Measurements from ENCODE around the gene GORASP2. TPM values are rescaled to one million over a fixed set of nuclear protein-coding genes. Genes with fewer than 3 reads are reported as not detected.

Gene GORASP2
- total RNA-seq (10 to 100 TPM; 80.5 to 89.4 TPM), total RNA-seq (39.5 to 59.2 reads per million in 2 donors)

DNA sequence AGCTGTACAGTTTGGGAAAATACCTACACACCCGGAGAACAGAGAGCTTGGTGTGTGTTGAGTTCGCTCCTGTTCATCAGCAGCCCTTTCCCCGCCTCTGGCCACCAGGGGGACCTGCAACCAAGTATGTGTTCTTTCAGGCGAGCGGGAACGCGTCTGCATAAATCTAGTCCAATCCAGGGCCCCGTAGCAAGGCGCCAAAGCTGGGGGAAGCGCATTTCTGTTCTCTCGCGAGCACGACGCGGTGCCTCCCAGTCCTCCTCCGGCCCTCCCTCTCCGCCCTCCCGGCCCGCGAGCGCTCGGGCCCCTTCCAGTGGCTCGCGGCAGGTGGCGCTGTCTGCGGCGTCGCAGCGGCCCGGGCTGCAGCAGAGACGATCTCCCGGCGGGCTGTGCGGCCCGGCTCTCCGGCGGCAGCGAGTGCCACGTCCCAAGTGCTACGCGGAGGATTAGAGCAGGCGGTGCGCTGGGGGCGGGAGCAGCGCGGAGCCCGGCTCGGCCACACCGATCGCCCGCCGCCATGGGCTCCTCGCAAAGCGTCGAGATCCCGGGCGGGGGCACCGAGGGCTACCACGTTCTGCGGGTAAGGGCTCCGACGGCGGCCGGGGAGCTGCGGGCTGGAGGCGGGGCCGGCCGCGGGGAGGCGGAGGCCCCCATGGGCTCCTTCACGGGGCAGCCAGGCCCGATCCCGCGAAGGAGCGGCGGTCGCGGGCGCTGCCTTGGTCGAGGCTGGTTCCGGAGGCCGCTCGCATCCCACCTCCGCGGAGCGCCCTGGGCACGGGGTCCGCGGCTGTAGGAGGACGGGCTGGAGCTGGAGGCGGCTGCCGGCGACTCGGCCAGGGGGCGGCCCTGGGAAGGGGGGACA is at the start of gene GORASP2:
TSS of gene GORASP2 (plus strand) at position 430 of the 862 bp plus-strand sequence. CDS start at position 518, 88 bp downstream.
- Mint-ChIP-seq H3K36me3 (ENCODE audit: low read depth) (no peaks in the 10 kb centered on the region), H3K4me1 (peaks cover 30% of the 10 kb centered on the region), H3K4me3 (peak within 1 kb of the TSS; percentile 95), H3K27ac (peak within 1 kb of the TSS; percentile 96), H3K27me3 (no peaks in the 10 kb centered on the region)
- no peaks in the 10 kb centered on the region for H3K9me3 ChIP-seq (ENCODE audit: control insufficient read depth, low read length, poor library complexity, severe bottlenecking)
- DNase-seq (peak; percentile 94 to 98 (median 96)), ATAC-seq (peak; percentile 90)

DNA sequence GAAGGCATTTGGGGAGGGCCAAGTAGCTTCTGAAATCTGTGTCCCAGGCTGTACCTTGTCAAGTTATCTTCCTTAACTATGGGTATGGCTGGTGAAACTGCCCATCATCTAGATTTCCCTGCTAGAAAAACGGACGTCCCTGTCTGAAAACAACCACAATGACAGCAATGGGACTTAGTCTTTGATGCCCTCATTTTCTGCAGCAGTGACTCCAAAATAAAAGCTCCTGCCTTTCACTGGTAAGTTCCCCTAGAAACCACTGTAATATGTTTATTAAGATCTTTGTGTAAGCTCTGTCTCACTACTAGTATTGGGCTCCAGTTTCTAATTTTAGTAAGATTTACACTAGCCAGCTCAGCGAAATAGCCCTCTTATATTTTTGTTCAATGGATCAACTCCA is 47.2 kb upstream of the GORASP2 start:
- Mint-ChIP-seq H3K36me3 (ENCODE audit: low read depth) (peaks cover 2% of the 10 kb centered on the region), H3K27me3 (peaks cover 8% of the 10 kb centered on the region), H3K4me3 (no peak overlapping the region)

DNA sequence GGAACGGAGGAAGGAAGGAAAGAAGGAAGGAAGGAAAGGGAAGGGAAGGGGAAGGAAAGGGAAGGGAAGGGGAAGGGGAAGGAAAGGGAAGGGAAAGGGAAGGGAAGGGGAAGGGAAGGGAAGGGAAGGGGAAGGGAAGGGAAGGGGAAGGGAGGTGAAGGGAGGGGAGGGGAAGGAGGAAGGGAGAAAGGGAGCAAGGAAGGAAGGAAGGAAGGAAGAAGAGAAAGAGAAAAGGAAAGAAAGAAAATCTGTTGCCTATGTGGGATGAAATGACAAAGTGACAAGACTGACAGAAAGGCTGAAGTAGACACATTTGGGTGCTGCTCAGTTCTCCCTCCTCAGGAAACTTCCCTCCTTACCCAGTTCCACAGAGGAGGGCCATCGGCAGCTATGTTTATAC is 46.3 kb upstream of the GORASP2 start:
- peaks cover 2% of the 10 kb centered on the region for H3K36me3 Mint-ChIP-seq (ENCODE audit: low read depth)

More for the DNA sequence above, 47.2 kb upstream of the GORASP2 start:
- H3K4me1 Mint-ChIP-seq = no peaks in the 10 kb centered on the region
- H3K27ac Mint-ChIP-seq = no peak overlapping the region
- no peaks in the 10 kb centered on the region for H3K9me3 ChIP-seq (ENCODE audit: control insufficient read depth, low read length, poor library complexity, severe bottlenecking)
- ATAC-seq = no peak
- no peak for DNase-seq

DNA sequence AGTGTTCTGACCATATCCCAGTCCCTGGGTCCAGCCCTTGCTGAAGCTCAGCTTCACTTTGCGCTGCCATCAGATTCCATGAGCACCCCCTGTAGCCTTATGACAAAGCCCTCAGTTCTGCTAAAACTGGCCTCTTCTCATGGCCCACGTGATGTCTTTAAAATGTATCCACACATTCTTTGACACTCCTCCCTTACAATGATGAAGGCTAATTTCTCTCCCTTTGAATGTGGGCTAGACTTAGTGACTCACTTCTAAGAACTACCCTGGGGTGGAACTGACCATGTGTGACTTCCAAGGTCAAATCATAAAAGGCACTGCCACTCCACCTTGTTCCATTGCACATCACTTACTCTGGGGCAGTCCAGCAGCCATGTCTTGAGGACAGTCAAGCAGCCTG is 45.4 kb upstream of the GORASP2 start:
- Mint-ChIP-seq H3K36me3 (ENCODE audit: low read depth) (peaks cover 2% of the 10 kb centered on the region), H3K27me3 (peaks cover 16% of the 10 kb centered on the region), H3K27ac (no peak overlapping the region), H3K4me1 (no peaks in the 10 kb centered on the region), H3K4me3 (no peak overlapping the region)
- DNase-seq = no peak
- no peak for ATAC-seq
- H3K9me3 ChIP-seq (ENCODE audit: control insufficient read depth, low read length, poor library complexity, severe bottlenecking) = no peaks in the 10 kb centered on the region

More for the DNA sequence above, 46.3 kb upstream of the GORASP2 start:
- Mint-ChIP-seq H3K27ac (no peak overlapping the region), H3K4me3 (no peak overlapping the region), H3K4me1 (no peaks in the 10 kb centered on the region), H3K27me3 (peaks cover 8% of the 10 kb centered on the region)
- no peak for ATAC-seq
- no peak for DNase-seq
- H3K9me3 ChIP-seq (ENCODE audit: control insufficient read depth, low read length, poor library complexity, severe bottlenecking) = no peaks in the 10 kb centered on the region

DNA sequence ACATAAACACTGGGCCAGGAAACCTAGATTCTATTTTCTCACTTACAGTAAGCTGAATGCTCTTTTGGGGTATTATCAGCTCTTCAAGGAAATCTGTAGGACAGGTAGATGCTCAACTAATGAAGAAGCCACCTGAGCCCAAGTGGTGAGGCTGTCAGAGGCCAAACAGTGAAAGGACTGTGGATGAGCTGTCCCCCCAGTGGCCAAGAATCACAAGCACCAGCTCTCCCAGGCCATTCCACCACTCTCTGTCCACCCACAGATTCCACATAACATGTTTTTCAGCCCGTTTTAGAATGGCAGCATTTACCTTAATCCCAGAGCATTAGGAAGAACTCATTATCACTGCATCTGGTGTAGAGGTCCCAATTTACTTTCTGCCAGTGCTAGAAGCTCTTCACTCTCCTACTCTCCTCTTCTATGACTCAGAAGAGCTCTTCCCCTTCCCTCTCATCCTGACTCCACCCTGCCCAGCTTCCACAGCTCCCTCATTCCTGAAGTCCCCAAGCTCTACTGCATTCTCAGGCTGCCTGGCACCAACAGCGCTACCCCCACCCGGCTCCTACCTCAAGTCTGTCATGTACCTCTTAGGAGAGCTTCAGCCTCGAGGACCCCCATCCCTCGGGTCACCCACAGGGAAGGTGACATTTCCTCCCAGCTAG is 43.8 kb upstream of the GORASP2 start:
- Mint-ChIP-seq H3K4me3 (no peak overlapping the region), H3K27ac (no peak overlapping the region), H3K27me3 (peaks cover 21% of the 10 kb centered on the region), H3K36me3 (ENCODE audit: low read depth) (peaks cover 2% of the 10 kb centered on the region), H3K4me1 (no peaks in the 10 kb centered on the region)
- no peak for ATAC-seq
- no peaks in the 10 kb centered on the region for H3K9me3 ChIP-seq (ENCODE audit: control insufficient read depth, low read length, poor library complexity, severe bottlenecking)
- no peak for DNase-seq

DNA sequence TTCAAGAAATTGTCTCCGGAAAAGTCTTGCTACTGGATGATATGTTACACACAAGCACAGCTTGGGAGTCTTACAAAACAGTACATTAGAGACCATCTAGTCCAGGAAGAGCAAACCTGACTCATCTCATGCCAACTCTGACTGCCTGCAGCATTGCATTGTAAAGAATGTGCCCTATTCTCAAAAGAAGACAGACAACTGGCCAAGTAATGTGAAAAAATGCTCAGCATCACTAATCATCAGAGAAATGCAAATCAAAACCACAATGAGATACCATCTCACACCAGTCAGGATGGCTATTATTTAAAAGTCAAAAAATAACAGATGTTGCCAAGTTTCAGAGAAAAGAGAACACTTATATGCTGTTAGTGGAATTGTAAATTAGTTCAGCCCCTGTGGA is 42.7 kb upstream of the GORASP2 start:
- Mint-ChIP-seq H3K27me3 (peaks cover 18% of the 10 kb centered on the region), H3K27ac (no peak overlapping the region), H3K4me3 (no peak overlapping the region), H3K36me3 (ENCODE audit: low read depth) (peaks cover 2% of the 10 kb centered on the region), H3K4me1 (no peaks in the 10 kb centered on the region)
- DNase-seq = no peak
- no peak for ATAC-seq
- no peaks in the 10 kb centered on the region for H3K9me3 ChIP-seq (ENCODE audit: control insufficient read depth, low read length, poor library complexity, severe bottlenecking)

DNA sequence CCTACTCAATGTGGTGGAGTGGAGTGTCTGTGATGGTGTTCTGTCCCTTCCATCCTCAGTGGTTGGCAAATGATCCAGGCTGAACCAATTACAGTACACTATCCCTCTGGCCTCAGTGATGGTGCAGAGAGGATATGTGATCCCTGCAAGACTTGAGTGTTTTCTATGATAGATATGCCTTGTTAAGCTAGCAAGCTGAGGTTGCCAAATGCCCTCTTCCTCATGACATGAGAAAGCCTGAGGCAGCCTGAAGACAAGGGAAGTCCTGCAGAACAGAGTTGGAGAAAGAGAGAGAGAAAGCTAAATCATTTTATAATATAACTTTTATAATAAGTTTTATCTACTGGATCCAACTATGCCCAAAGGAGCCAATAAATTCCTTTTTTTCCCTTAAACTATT is 41.6 kb upstream of the GORASP2 start:
- Mint-ChIP-seq H3K36me3 (ENCODE audit: low read depth) (peaks cover under 1% of the 10 kb centered on the region), H3K27me3 (peaks cover 13% of the 10 kb centered on the region), H3K27ac (no peak overlapping the region), H3K4me1 (no peaks in the 10 kb centered on the region), H3K4me3 (no peak overlapping the region)
- DNase-seq (no peak), ATAC-seq (no peak)
- H3K9me3 ChIP-seq (ENCODE audit: control insufficient read depth, low read length, poor library complexity, severe bottlenecking) = no peaks in the 10 kb centered on the region

DNA sequence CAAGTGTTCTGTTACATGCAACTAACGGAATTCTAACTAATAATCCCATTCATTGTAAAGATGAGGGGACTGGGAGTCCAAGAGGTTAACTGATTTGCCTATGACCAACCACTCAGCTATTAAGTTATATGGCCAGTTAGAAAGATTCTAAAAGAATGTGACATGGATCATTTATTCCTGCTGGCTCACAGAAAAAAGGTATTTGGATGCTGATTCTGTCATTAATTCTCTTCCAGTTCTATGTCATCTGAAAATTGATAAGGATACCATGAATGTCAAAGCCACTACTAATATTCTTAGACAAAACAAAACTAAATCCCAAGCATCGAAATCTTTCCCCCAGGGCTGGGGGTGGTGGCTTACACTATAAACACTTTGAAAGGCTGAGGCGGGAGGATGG is 41.2 kb upstream of the GORASP2 start:
- DNase-seq (no peak), ATAC-seq (no peak)
- Mint-ChIP-seq H3K27ac (no peak overlapping the region), H3K4me1 (no peaks in the 10 kb centered on the region), H3K36me3 (ENCODE audit: low read depth) (no peaks in the 10 kb centered on the region), H3K27me3 (peaks cover 13% of the 10 kb centered on the region), H3K4me3 (no peak overlapping the region)
- H3K9me3 ChIP-seq (ENCODE audit: control insufficient read depth, low read length, poor library complexity, severe bottlenecking) = no peaks in the 10 kb centered on the region

DNA sequence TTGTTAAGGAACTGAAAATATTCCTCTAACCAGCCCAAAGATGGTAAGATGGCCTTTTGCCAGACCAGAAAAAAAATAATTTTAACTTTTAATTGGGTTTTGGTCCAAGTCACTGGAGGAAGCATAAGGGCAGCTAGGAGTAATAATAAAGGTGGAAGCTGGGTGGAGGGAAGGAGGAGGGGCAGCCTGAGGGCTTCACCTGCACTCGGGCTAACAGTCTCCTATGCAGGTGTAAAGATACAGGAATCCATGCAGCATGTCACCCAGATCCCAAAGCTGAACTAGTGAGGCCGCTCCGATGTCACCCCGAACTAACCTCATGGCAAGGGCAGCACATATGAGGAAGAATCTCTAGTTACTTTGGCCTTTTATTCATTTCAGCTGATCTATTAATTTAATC is 37.2 kb upstream of the GORASP2 start:
- no peaks in the 10 kb centered on the region for H3K36me3 Mint-ChIP-seq (ENCODE audit: low read depth)
- no peak overlapping the region for H3K4me3 Mint-ChIP-seq
- H3K9me3 ChIP-seq (ENCODE audit: control insufficient read depth, low read length, poor library complexity, severe bottlenecking) = no peaks in the 10 kb centered on the region
- no peak for ATAC-seq
- DNase-seq = no peak
- H3K4me1 Mint-ChIP-seq = no peaks in the 10 kb centered on the region
- H3K27me3 Mint-ChIP-seq = peaks cover 32% of the 10 kb centered on the region
- no peak overlapping the region for H3K27ac Mint-ChIP-seq

DNA sequence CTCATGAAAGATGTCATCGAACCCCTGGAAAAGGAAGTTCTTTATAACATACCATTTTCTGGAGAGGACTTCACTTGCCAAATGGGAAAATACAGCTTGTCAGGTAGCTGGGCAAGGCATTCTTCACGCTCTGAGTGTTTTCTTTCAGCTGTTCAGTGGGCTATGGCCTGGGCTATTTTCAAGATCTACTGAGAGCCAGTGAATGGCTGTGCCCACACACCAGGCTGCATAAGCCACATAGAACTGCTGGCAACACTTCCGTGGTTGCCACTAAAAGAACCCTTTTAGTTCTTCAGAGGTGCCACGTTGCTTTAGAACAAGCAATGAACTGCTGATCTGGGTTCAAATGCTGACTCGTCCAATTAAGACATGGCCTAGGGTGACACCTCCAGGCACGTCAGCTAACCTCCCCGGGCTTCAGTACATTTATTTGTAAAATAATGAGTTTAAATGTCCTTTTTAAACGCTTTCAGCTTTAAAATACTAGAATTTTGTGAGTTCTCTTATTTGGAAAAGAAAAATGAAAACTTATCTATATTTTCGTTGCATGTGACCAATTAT is 36.6 kb upstream of the GORASP2 start:
- no peak overlapping the region for H3K4me3 Mint-ChIP-seq
- H3K36me3 Mint-ChIP-seq (ENCODE audit: low read depth) = no peaks in the 10 kb centered on the region
- no peak for DNase-seq
- no peaks in the 10 kb centered on the region for H3K4me1 Mint-ChIP-seq
- peaks cover 34% of the 10 kb centered on the region for H3K27me3 Mint-ChIP-seq
- H3K9me3 ChIP-seq (ENCODE audit: control insufficient read depth, low read length, poor library complexity, severe bottlenecking) = no peaks in the 10 kb centered on the region
- no peak for ATAC-seq
- H3K27ac Mint-ChIP-seq = no peak overlapping the region

DNA sequence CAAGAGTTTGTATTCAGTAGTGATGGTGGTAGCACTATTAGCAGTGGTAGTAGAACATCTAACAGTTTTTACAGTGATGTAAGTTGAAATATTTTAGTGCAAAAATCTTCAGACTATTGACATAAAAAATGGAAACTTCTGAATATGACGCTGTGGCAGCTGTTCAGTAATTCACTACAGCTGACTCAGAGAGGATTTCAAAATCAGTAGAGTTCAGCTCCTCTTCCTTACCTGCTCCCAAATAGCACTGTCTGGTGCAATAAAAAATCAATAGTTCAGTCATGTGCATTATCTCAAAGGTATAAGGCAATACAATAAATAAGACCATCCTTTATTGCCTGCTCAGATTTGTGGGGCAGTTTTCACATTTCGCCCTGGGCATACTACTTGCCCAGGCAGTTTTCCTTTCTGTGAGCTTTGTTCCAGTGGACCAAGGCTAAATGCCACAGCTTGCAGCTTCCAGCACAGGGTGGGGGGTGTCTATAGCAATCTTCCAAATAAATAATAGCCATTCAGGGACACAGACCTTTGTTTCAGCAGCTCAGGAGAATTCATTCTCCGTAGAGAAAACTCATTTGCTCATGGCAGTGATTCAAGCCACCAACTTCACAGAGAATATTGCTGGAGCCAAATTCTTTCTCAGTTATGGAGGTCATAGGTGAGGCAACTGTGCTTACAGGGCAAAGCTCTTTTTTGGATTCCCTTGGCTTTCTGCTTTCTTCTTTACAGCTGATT is 33.9 kb upstream of the GORASP2 start:
- H3K27me3 Mint-ChIP-seq = peaks cover 26% of the 10 kb centered on the region
- H3K4me1 Mint-ChIP-seq = no peaks in the 10 kb centered on the region
- no peak for DNase-seq
- ATAC-seq = no peak
- H3K36me3 Mint-ChIP-seq (ENCODE audit: low read depth) = no peaks in the 10 kb centered on the region
- H3K4me3 Mint-ChIP-seq = no peak overlapping the region
- H3K9me3 ChIP-seq (ENCODE audit: control insufficient read depth, low read length, poor library complexity, severe bottlenecking) = no peaks in the 10 kb centered on the region
- no peak overlapping the region for H3K27ac Mint-ChIP-seq

DNA sequence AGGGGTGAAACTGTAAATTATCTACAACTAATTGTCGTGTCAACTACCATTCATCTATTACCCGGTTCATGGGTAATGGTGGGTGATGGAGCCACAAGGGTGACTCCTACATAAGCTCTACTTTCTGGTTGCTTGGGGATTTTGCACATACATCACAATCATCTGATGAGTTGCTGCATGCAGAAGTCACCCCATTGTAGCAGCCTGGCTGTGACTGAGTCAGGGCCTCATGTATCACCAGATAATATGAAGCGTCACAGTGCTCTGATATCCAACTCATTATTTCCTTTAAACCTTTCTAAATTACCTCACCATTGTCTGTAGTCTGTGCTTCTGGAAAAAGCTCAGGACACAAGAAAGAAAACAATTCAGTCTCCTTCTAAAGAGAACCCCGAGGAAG is 32.4 kb upstream of the GORASP2 start:
- Mint-ChIP-seq H3K36me3 (ENCODE audit: low read depth) (no peaks in the 10 kb centered on the region), H3K4me1 (no peaks in the 10 kb centered on the region)

DNA sequence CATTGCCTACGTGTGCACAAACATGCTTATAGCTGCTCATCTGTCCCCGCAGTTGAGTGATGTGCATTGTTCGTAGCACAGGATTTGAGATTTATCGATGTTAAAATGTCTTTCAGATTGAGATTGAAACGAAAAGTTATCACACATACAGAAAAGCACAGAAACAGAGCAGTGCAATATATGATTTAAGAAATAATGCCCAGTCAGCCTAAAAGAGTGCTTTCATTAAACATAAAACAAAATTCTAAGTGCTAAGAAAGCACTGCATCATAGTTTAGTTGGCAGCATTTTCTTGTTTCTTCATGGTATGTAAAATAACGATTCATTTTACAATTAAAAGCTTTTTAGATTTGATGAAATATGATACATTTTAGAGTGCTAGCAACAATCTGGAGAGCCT is 31.9 kb upstream of the GORASP2 start:
- DNase-seq = no peak
- ATAC-seq = no peak

More for the DNA sequence above, 32.4 kb upstream of the GORASP2 start:
- H3K9me3 ChIP-seq (ENCODE audit: control insufficient read depth, low read length, poor library complexity, severe bottlenecking) = no peaks in the 10 kb centered on the region
- DNase-seq = no peak
- peaks cover 26% of the 10 kb centered on the region for H3K27me3 Mint-ChIP-seq
- no peak for ATAC-seq
- H3K4me3 Mint-ChIP-seq = no peak overlapping the region
- no peak overlapping the region for H3K27ac Mint-ChIP-seq

More for the DNA sequence above, 31.9 kb upstream of the GORASP2 start:
- H3K4me1 Mint-ChIP-seq = no peaks in the 10 kb centered on the region
- H3K4me3 Mint-ChIP-seq = no peak overlapping the region
- no peaks in the 10 kb centered on the region for H3K36me3 Mint-ChIP-seq (ENCODE audit: low read depth)
- H3K27ac Mint-ChIP-seq = no peak overlapping the region
- peaks cover 29% of the 10 kb centered on the region for H3K27me3 Mint-ChIP-seq
- H3K9me3 ChIP-seq (ENCODE audit: control insufficient read depth, low read length, poor library complexity, severe bottlenecking) = no peaks in the 10 kb centered on the region
